Measurements from ENCODE around the gene SAMD14. TPM values are rescaled to one million over a fixed set of nuclear protein-coding genes. Genes with fewer than 3 reads are reported as not detected.

Gene SAMD14
- total and polyA plus RNA-seq, 10 of the 15 experiments (the other 5 are each of a cell fraction or from before 2014, with no cell fraction given) = 0.06 to 1.7 (median 0.25) TPM; not detected in 3

GRCh38 chr17:50106393-50107131 lies 23.4 kb downstream of the SAMD14 start:
- TF ChIP-seq SUZ12 (IDR thresholded peaks at IDR 0.05; ENCODE audit: unreplicated experiment) (no peak), FOXM1 (IDR thresholded peaks at IDR 0.05; ENCODE audit: low read depth, low read length) (no peak), MTA2 (IDR thresholded peaks at IDR 0.05; ENCODE audit: low read depth) (no peak), RFX5 (IDR thresholded peaks at IDR 0.05; ENCODE audit: low read depth, low read length) (no peak), JUNB (IDR thresholded peaks at IDR 0.05) (no peak), KDM1A (IDR thresholded peaks at IDR 0.05; ENCODE audit: borderline replicate concordance) (no peak), NR2C1 (IDR thresholded peaks at IDR 0.05) (no peak), POLR2AphosphoS2 (IDR thresholded peaks at IDR 0.05; ENCODE audit: low read depth, low read length) (no peak), SIN3A (IDR thresholded peaks at IDR 0.05; ENCODE audit: low read depth, low read length) (no peak), CBFB (IDR thresholded peaks at IDR 0.05; ENCODE audit: low read depth) (no peak), RAD21 (IDR thresholded peaks at IDR 0.05; ENCODE audit: insufficient read depth, low read depth, low read length) (no peak), GATAD2B (conservative IDR thresholded peaks at IDR 0.05; ENCODE audit: low read depth) (no peak)
- POLR2A ChIA-PET = no interaction called here
- no TSS peak for BruUV-seq (replicated peaks)
- WGBS (ENCODE audit: insufficient coverage, insufficient replicate concordance, low lambda C conversion rate, missing lambda C conversion rate) = 50% methylated on average over 13 of the region's 13 CpGs
- DNase-seq (ENCODE audit: low read depth, low spot score) (no peak), ATAC-seq (no peak), FAIRE-seq (no peak)
- Histone ChIP-seq H3K9me3 (replicated peaks; ENCODE audit: control insufficient read depth, insufficient read depth, low read length) (no peaks in the 10 kb centered on the region), H4K20me1 (ENCODE audit: control insufficient read depth, insufficient read depth) (no peaks in the 10 kb centered on the region), H3K4me3 (no peak overlapping the region), H2AFZ (ENCODE audit: control insufficient read depth, low read depth, low read length) (no peak overlapping the region), H3K27me3 (replicated peaks in 1 of 2; ENCODE audit: control insufficient read depth in 2 of 2, insufficient read depth in 2 of 2, low read length in 1 of 2) (no peaks in the 10 kb centered on the region), H3K4me2 (ENCODE audit: control insufficient read depth, insufficient read depth) (no peak overlapping the region), H3K36me3 (ENCODE audit: control insufficient read depth in 2 of 2, insufficient read depth in 2 of 2, low read length in 1 of 2) (no peaks in the 10 kb centered on the region; a peak in 2 of 4 replicates), H3K9ac (ENCODE audit: control insufficient read depth, insufficient read depth, low read length) (no peak overlapping the region), H3K79me2 (ENCODE audit: control insufficient read depth, insufficient read depth, low read length) (no peaks in the 10 kb centered on the region), H3K27ac (ENCODE audit: control insufficient read depth, insufficient read depth) (no peak overlapping the region), H3K4me1 (ENCODE audit: control insufficient read depth, insufficient read depth, low read length) (no peaks in the 10 kb centered on the region)
- RAD21 ChIA-PET (ENCODE audit: unreplicated experiment) = no interaction called here
- SMC1A ChIA-PET (ENCODE audit: uncharacterized antibody, unreplicated experiment) = no interaction called here
- CTCF ChIA-PET = no interaction called here
- intact Hi-C loops (cut with micrococcal nuclease; ENCODE audit: unreplicated experiment) = no loop called here
- in situ Hi-C loops (cut with MboI) = no loop called here

All from GM12878 (cell line).